Testis (tissue), 3 donors: ENCODE data around the gene MON2. TPM values are rescaled to one million over a fixed set of nuclear protein-coding genes. Genes with fewer than 3 reads are reported as not detected.

Experiments
- DNase-seq: peaks from one replicate; pipeline ENCODE4 v3.0.0-alpha.2; 2019
- H3K27ac ChIP-seq, 2 donors: fragments of 200-600 bp; sonication (generic); one replicate each; pipeline ENCODE4 v1.5.1; 2019
- H3K27me3 ChIP-seq: fragments of 200-600 bp; sonication (generic); one replicate; pipeline ENCODE4 v1.5.1; 2019
- H3K36me3 ChIP-seq: fragments of 200-600 bp; sonication (generic); one replicate; pipeline ENCODE4 v1.5.1; 2017; ENCODE audit warnings: low read depth; ENCODE audit errors: missing control alignments
- H3K4me1 ChIP-seq: fragments of 200-600 bp; sonication (generic); one replicate; pipeline ENCODE4 v1.5.1; 2019
- H3K4me3 ChIP-seq, 2 donors: fragments of 200-600 bp; sonication (generic); one replicate each; pipeline ENCODE4 v1.5.1; 2017 to 2019
- H3K9me3 ChIP-seq: fragments of 200-600 bp; sonication (generic); one replicate; pipeline ENCODE4 v1.5.1; 2017
- CTCF ChIP-seq, 3 experiments: fragments of 450-650 bp in 2 of 3; fragments of 200-600 bp in 1 of 3; sonication (generic) in 1 of 3; IDR thresholded peaks; one replicate each; pipeline ENCODE4 v1.5.1; 2016 to 2019; ENCODE audit warnings: antibody characterized with exemption in 3 of 3, mild to moderate bottlenecking in 2 of 3, moderate library complexity in 1 of 3
- POLR2A ChIP-seq: fragments of 450-650 bp; IDR thresholded peaks from one replicate; pipeline ENCODE4 v1.6.1; 2017; ENCODE audit warnings: antibody characterized with exemption, mild to moderate bottlenecking, moderate library complexity
- whole genome bisulfite sequencing, 2 donors: methylation state at CpG; one replicate each; pipeline ENCODE4 v1.1.5; 2018; 5-methylcytosine and 5-hydroxymethylcytosine counted together
- intact Hi-C: fragments of 100-400 bp; cut with DNase I; formaldehyde crosslinking; loops from one replicate; pipeline ENCODE4 v1.15.1; 2023; ENCODE audit warnings: low total_unique reads
- polyA plus RNA-seq: library from polyadenylated mRNA; stranded (reverse); fragments of 350-450 nt; fragmentation: Illumina TruSeq; extraction: RNeasy Lipid Tissue Mini Kit (QIAGEN cat#74804); gene quantifications from one replicate; pipeline ENCODE4 v1.2.3, GENCODE V29; 2014; ENCODE audit warnings: low read depth, low replicate concordance; ENCODE audit not compliant: insufficient read depth
- total RNA-seq, 2 donors: library from RNA; depleted of rRNA; stranded (reverse); fragments of >200 nt; gene quantifications; one replicate each; pipeline ENCODE4 v1.2.3, GENCODE V29; 2016

MON2 gene
- total and polyA plus RNA-seq, 3 donors from 2014 or later: 22.8 to 98.4 (median 90.1) TPM

GRCh38 chr12:62582065-62582366 is 115.4 kb downstream of the MON2 start:
- Histone ChIP-seq H3K4me3 (no peak overlapping the region), H3K4me1 (no peaks in the 10 kb centered on the region), H3K27me3 (no peaks in the 10 kb centered on the region), H3K9me3 (no peaks in the 10 kb centered on the region), H3K36me3 (no peaks in the 10 kb centered on the region), H3K27ac (no peak overlapping the region)
- DNase-seq: no peak
- TF ChIP-seq CTCF (IDR thresholded peaks at IDR 0.05) (no peak), POLR2A (no peak)
- WGBS, 2 donors: 26 to 61% methylated on average over 2 of the region's 2 CpGs
- intact Hi-C loops: no loop called here

GRCh38 chr12:62584619-62585018 is 118.0 kb downstream of the MON2 start:
- H3K27me3 ChIP-seq: no peaks in the 10 kb centered on the region
- H3K4me1 ChIP-seq: no peaks in the 10 kb centered on the region
- no peak overlapping the region for H3K27ac ChIP-seq
- DNase-seq: no peak
- no peak overlapping the region for H3K4me3 ChIP-seq
- intact Hi-C loops: no loop called here
- TF ChIP-seq POLR2A: no peak
- TF ChIP-seq CTCF (IDR thresholded peaks at IDR 0.05): no peak
- no peaks in the 10 kb centered on the region for H3K9me3 ChIP-seq
- no peaks in the 10 kb centered on the region for H3K36me3 ChIP-seq
- WGBS, 2 donors: 57 to 62% methylated on average over 4 of the region's 4 CpGs

GRCh38 chr12:62586850-62587249 is 120.2 kb downstream of the MON2 start:
- 93 to 94% methylated on average over 2 of the region's 2 CpGs for WGBS, 2 donors
- no peak overlapping the region for H3K4me3 ChIP-seq
- TF ChIP-seq CTCF (IDR thresholded peaks at IDR 0.05) (no peak), POLR2A (no peak)
- DNase-seq: no peak
- H3K36me3 ChIP-seq: no peaks in the 10 kb centered on the region
- H3K27ac ChIP-seq: no peak overlapping the region
- intact Hi-C loops: no loop called here
- H3K27me3 ChIP-seq: no peaks in the 10 kb centered on the region
- no peaks in the 10 kb centered on the region for H3K4me1 ChIP-seq
- no peaks in the 10 kb centered on the region for H3K9me3 ChIP-seq

GRCh38 chr12:62588916-62589315 is 122.3 kb downstream of the MON2 start:
- no peak overlapping the region for H3K27ac ChIP-seq
- no peaks in the 10 kb centered on the region for H3K36me3 ChIP-seq
- TF ChIP-seq CTCF (IDR thresholded peaks at IDR 0.05): no peak
- TF ChIP-seq POLR2A: no peak
- DNase-seq: no peak
- H3K27me3 ChIP-seq: no peaks in the 10 kb centered on the region
- intact Hi-C loops: no loop called here
- no peaks in the 10 kb centered on the region for H3K4me1 ChIP-seq
- H3K9me3 ChIP-seq: no peaks in the 10 kb centered on the region
- 93 to 98% methylated on average over 1 of the region's 1 CpG for WGBS, 2 donors
- no peak overlapping the region for H3K4me3 ChIP-seq

GRCh38 chr12:62597253-62597652 is 130.6 kb downstream of the MON2 start:
- H3K4me1 ChIP-seq: no peaks in the 10 kb centered on the region
- no peaks in the 10 kb centered on the region for H3K27me3 ChIP-seq
- no peak overlapping the region for H3K27ac ChIP-seq
- no peaks in the 10 kb centered on the region for H3K9me3 ChIP-seq
- TF ChIP-seq CTCF (IDR thresholded peaks at IDR 0.05) (no peak), POLR2A (no peak)
- intact Hi-C loops: no loop called here
- H3K4me3 ChIP-seq: no peak overlapping the region
- no peak for DNase-seq
- 90 to 95% methylated on average over 3 of the region's 3 CpGs for WGBS, 2 donors
- no peaks in the 10 kb centered on the region for H3K36me3 ChIP-seq
